Lower leg skin (tissue), 4 donors: ENCODE data around the gene SEC14L1. TPM values are rescaled to one million over a fixed set of nuclear protein-coding genes. Genes with fewer than 3 reads are reported as not detected.
"Not testable (repeated sequence)": the region's sequence is repeated elsewhere in the genome, so short reads cannot be mapped to it uniquely, and the experiment has no call there.

Source experiments
- DNase-seq, 2 donors: peaks; one replicate each; pipeline ENCODE4 v3.0.0-alpha.2; 2019; ENCODE audit warnings: low spot score in 2 of 2
- H3K4me3 ChIP-seq: fragments of 200-600 bp; sonication (generic); 2 replicates; pipeline ENCODE4 v1.5.1; 2017; ENCODE audit warnings: mild to moderate bottlenecking, low read depth; ENCODE audit not compliant: poor library complexity, severe bottlenecking
- CTCF ChIP-seq, 3 donors: fragments of 450-650 bp; IDR thresholded peaks; one replicate each; pipeline ENCODE4 v1.5.1; 2016; ENCODE audit warnings: antibody characterized with exemption in 3 of 3, mild to moderate bottlenecking in 3 of 3, moderate library complexity in 2 of 3
- POLR2A ChIP-seq, 2 donors: fragments of 450-650 bp; IDR thresholded peaks; one replicate each; pipeline ENCODE4 v1.6.1; 2016 to 2017; ENCODE audit warnings: antibody characterized with exemption in 2 of 2, mild to moderate bottlenecking in 1 of 2, moderate library complexity in 1 of 2
- WGBS, 2 donors: methylation state at CpG; one replicate each; pipeline ENCODE4 v1.1.5; 2018; 5-methylcytosine and 5-hydroxymethylcytosine counted together
- intact Hi-C: fragments of 100-400 bp; cut with DNase I; formaldehyde crosslinking; loops from one replicate; pipeline ENCODE4 v1.15.0; 2023; ENCODE audit warnings: low total_unique reads
- total RNA-seq, 4 donors: library from RNA; depleted of rRNA; stranded (reverse); fragments of >200 nt; gene quantifications; one replicate each; pipeline ENCODE4 v1.1.0, GENCODE V29; 2016

The SEC14L1 gene
- total RNA-seq, 4 donors from 2014 or later, result 19.1 to 59.5 (median 46.3) TPM

- whole genome bisulfite sequencing, 2 donors, result 41 to 44% methylated on average over 9 of the region's 9 CpGs
- DNase-seq, result peak in 1 of 2 donors; percentile 78
- no peak for TF ChIP-seq POLR2A (IDR thresholded peaks at IDR 0.05)
- TF ChIP-seq CTCF (IDR thresholded peaks at IDR 0.05), result no peak
- intact Hi-C loops, result no loop called here
- no peak overlapping the region for H3K4me3 ChIP-seq
These were observed 41.8 kb upstream of the SEC14L1 start for GRCh38 chr17:77098884-77099545.

DNA sequence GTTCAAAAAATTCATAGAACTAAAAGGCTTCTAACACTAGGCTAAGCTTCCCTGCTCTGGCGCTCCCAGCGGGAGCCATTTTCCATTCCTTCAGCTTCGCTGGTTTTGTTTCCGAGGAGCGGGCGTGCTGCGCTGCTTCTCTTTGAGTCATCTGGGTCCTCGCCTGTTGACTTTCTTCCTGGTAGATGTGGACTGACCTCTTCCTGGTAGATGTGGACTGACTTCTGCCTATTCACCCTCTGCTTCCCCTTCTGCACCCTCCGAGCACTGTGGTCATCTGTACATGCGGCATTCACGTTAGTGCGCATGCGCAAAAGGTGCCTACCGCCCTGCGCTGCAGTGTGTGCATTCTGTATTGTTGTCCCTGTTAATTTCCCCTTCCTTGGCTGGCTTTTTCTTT lies 40.8 kb upstream of the SEC14L1 start:
- 79 to 89% methylated on average over 15 of the region's 15 CpGs for WGBS, 2 donors
- TF ChIP-seq POLR2A (IDR thresholded peaks at IDR 0.05), result no peak
- TF ChIP-seq CTCF (IDR thresholded peaks at IDR 0.05), result no peak
- DNase-seq, result peak; percentile 62 to 85
- intact Hi-C loops, result no loop called here
- no peak overlapping the region for H3K4me3 ChIP-seq

DNA sequence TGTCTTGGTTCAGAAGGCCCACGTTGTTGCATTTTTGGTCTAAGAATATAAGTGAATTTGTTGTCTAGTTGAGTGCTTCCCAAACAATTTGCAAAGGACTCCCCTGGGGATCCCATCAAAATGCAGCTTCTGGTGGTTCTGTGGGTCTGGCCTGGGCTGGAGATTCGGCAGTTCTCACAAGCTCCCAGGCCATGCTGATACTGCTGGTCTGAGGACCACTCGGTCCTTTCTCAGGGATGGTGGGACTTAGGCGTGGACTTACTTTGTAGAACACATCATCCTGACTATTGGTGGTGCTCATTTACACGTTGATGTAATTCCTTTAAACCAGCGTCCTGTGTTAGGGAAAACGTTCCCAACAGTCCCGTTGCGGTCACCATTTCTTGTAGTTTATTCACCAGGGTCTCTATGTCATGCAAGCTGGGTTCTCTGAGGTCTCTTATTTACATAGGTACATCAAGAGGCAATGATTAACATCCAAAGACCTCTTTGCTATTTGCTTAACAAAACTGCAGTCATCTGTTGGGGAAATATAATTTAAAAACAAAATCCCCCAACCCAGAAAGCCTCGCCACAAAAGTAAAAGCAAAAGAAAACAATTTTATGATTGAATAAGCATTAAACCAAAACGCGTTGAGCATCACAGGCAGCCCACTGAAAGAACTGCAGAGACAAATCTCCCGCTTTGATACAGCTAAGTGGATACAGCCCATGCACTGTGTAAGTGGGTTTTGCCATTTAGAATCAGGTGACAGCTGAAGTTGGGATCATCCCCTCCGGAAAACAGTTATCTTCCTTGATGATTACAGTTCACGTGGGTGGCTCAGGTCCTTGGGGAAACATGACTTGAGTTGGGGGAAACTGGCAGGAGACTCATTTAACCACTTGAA lies 39.0 kb upstream of the SEC14L1 start:
- no peak for TF ChIP-seq POLR2A (IDR thresholded peaks at IDR 0.05)
- no peak for TF ChIP-seq CTCF (IDR thresholded peaks at IDR 0.05)
- intact Hi-C loops, result no loop called here
- WGBS, 2 donors, result 87 to 88% methylated on average over 15 of the region's 15 CpGs
- H3K4me3 ChIP-seq, result no peak overlapping the region
- no peak for DNase-seq

DNA sequence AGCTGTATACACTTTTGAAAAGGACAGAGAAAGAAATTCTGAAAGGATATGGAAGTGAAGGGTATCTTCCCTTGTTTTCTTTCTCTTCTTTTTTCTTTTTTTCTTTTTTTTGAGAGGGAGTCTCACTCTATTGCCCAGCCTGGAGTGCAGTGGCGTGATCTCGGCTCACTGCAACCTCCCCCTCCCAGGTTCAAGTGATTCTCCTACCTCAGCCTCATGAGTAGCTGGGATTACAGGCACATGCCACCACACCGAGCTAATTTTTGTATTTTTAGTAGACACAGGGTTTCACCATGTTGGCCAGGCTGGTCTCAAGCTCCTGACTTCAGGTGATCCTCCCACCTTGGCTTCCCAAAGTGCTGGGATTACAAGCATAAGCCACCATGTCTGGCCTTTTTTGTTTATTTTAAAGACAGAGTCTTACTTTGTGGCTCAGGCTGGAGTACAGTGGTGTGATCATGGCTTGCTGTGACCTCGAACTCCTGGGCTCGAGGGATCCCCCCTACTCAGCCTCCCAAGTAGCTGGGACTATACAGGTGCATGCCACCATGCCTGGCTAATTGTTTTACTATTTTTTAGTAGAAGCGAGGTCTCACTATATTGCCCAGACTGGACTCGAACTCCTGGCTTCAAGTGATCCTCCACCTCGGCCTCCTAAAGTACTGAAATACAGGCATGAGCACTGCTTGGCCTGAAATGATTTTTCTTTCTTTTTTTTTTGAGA lies 38.2 kb upstream of the SEC14L1 start:
- DNase-seq, H3K4me3 ChIP-seq, intact Hi-C loops: not testable (repeated sequence)
- WGBS, 2 donors, result 92 to 97% methylated on average over 8 of the region's 8 CpGs

- no peak overlapping the region for H3K4me3 ChIP-seq
- intact Hi-C loops, result no loop called here
- TF ChIP-seq CTCF (IDR thresholded peaks at IDR 0.05), result no peak
- no peak for TF ChIP-seq POLR2A (IDR thresholded peaks at IDR 0.05)
- DNase-seq, result no peak
- 92 to 99% methylated on average over 3 of the region's 3 CpGs for WGBS, 2 donors
These were observed 35.1 kb upstream of the SEC14L1 start for GRCh38 chr17:77105706-77106105.

GRCh38 chr17:77106874-77107358 lies 33.9 kb upstream of the SEC14L1 start:
- TF ChIP-seq CTCF (IDR thresholded peaks at IDR 0.05), result no peak
- no peak for TF ChIP-seq POLR2A (IDR thresholded peaks at IDR 0.05)
- no peak overlapping the region for H3K4me3 ChIP-seq
- intact Hi-C loops, result no loop called here
- 90 to 92% methylated on average over 8 of the region's 8 CpGs for WGBS, 2 donors
- no peak for DNase-seq
